ENCODE data around the gene ZKSCAN4.

ZKSCAN4 gene

DNA sequence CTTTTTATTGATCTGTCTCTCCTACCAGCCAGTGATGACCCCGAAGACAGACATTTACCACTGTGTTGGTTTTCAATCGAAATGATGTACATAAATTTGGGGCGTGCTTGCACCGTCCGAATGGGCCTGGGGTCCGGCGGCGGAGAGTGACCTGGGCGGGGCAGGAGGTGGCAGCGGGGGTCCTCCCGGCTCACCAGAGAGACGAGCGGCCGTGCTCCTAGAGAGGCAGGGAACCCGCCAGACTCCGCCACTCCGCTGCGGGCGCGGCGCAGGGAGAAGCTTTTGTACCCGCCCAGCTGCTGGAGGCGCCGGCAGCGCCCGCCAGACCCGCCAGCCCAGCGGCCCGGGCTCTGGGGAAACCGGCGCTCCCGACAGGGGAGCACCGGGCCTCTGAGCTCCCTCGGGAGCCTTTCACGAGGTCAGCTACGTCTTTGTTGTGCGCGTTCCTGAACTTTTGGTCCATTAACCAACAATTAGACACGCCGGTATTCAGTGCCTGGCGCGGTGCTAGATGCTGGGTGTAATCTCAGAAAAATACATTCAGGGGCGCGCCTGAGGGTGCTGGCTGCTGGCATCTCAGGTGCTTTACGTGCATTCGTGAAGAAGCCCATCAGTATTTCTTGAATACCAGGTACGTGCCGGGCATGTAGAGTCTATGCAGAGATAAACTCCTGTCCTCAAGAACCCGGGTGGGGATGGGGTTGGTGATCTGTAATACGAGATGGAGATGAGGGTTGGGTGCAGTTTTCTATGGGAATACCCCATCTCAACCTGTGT lies 29.4 kb upstream of the ZKSCAN4 start, which contains the start of gene PGBD1:
TSS of gene PGBD1 (plus strand) at position 285 of the 777 bp plus-strand sequence. CDS start 2,242 bp downstream, outside the sequence.
- peak; percentile 84 for DNase-seq (ENCODE audit: low read depth)
- TF ChIP-seq CTCF (IDR thresholded peaks at IDR 0.05; ENCODE audit: insufficient read depth, low read depth, low read length, missing control alignments), result no peak

GRCh38 chr6:28280595-28281287 lies 28.7 kb upstream of the ZKSCAN4 start:
- H3K4me3 ChIP-seq (ENCODE audit: low read depth, low read length), result peak overlapping the region; percentile 63
- DNase-seq (ENCODE audit: low read depth), result no peak
- TF ChIP-seq CTCF (IDR thresholded peaks at IDR 0.05; ENCODE audit: insufficient read depth, low read depth, low read length, missing control alignments), result no peak

More for the DNA sequence above, 29.4 kb upstream of the ZKSCAN4 start, which contains the start of gene PGBD1:
- peak within 1 kb of the TSS; percentile 63 for H3K4me3 ChIP-seq (ENCODE audit: low read depth, low read length)

DNA sequence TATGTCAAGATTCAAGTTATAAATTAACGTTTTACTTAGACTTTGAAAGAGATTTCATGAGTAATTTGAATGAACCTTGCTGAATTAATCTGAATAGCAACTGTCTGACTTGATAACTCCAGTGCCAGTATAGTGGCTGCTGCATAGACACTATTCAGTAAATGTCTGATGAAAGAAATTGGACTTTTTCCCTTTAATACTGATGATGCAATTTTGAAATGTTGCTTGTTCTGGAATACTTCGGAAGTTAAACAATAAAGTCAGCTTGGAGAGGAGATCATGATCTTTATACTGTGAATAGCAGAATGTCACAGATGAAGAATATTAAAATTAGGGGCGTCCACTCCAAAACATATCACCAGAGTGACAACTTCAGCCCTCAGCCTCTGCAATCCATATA lies 25.7 kb upstream of the ZKSCAN4 start:
- H3K4me3 ChIP-seq (ENCODE audit: low read depth, low read length), result no peak overlapping the region
- no peak for TF ChIP-seq CTCF (IDR thresholded peaks at IDR 0.05; ENCODE audit: insufficient read depth, low read depth, low read length, missing control alignments)
- DNase-seq (ENCODE audit: low read depth), result no peak

DNA sequence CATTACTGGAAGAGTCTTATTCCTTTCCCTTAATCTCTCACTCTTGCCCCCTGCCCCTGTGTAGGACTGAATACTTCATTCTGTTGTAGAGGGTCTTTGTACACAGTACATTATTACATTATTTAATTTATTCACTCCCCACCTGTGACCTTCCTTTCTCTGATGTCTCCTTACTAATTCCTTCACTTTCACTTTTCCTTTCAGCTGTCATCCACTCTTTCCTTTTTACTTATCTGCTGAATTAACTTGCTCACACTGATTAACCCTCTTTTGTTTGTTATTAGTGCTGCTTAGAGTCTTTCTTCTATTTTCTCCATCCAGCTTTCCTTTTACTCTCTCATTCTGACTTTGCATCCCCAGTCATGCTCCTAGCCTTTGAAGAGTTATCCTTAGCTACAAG lies 22.8 kb upstream of the ZKSCAN4 start:
- DNase-seq (ENCODE audit: low read depth), result no peak
- no peak for TF ChIP-seq CTCF (IDR thresholded peaks at IDR 0.05; ENCODE audit: insufficient read depth, low read depth, low read length, missing control alignments)
- H3K4me3 ChIP-seq (ENCODE audit: low read depth, low read length), result no peak overlapping the region

GRCh38 chr6:28269492-28269891 lies 17.4 kb upstream of the ZKSCAN4 start:
- TF ChIP-seq CTCF (IDR thresholded peaks at IDR 0.05; ENCODE audit: insufficient read depth, low read depth, low read length, missing control alignments), result no peak
- no peak overlapping the region for H3K4me3 ChIP-seq (ENCODE audit: low read depth, low read length)
- no peak for DNase-seq (ENCODE audit: low read depth)

DNA sequence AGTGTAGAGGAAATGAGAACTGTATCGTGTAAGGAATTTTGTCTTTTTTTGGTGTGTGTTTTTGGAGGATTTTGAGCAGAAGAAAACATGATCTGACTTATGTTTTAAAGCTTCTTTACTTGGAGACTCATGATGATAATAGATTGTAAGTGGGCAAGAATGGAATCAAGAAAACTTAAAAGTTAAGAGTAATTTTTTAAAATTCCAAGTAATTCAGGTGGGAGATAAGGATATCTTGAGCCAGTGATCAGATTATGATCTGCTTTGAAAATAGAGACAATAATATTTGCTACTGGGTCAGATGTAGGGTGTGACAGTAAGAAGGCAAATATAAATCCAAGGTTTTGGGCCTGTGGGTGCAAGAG lies 15.6 kb upstream of the ZKSCAN4 start:
- DNase-seq (ENCODE audit: low read depth), result no peak
- peak overlapping the region; percentile 93 for H3K4me3 ChIP-seq (ENCODE audit: low read depth, low read length)
- no peak for TF ChIP-seq CTCF (IDR thresholded peaks at IDR 0.05; ENCODE audit: insufficient read depth, low read depth, low read length, missing control alignments)

Measured in GM12865 (cell line).